Thyroid gland (tissue), 4 donors: ENCODE results near the gene DSTN.

Experiments
- CTCF ChIP-seq, 6 experiments: fragments of 200-600 bp in 3 of 6; fragments of 450-650 bp in 3 of 6; sonication (generic) in 3 of 6; IDR thresholded peaks; one replicate each; pipeline ENCODE4 v1.5.1; 2016 to 2019; ENCODE audit warnings: antibody characterized with exemption in 6 of 6, mild to moderate bottlenecking in 2 of 6, inconsistent platforms in 1 of 6, moderate library complexity in 1 of 6
- POLR2A ChIP-seq, 2 donors: fragments of 450-650 bp; IDR thresholded peaks; one replicate each; pipeline ENCODE4 v1.6.1; 2017; ENCODE audit warnings: antibody characterized with exemption in 2 of 2, mild to moderate bottlenecking in 2 of 2, moderate library complexity in 1 of 2

DNA sequence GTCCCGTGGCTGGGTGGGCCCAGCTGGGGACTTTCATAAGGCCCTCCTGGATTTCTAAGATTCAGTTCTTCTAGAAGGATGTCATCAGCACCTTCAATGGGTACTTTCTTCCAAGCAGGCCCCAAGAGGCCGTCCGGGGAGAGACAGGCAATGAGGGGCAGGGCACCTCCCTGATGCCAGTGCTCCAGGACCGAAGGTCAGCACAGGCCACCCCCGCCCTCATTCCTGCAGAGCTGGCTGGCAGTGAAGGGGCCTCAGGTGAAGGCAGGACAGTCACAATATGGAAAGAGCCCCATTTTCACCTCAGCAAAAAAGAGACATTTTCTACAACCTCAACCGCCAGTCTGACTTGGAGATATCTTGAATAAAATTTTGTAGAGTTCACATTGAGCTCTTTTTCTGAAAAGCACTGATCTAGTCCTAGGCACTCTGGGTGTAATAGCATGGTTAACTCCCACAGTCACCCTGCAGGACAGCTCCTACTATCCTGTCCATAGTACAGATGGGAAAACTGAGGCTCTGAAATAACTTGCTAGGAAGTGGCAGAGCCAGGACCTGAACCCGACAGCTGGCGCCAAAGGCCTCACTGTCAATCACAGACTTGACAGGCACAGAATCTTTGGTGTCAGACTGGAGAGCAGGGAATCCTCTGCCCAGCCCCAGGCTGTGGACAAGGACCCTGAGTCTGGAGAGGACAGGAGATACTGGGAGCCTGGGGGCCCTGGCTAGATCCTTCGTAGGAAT, 61.9 kb downstream of the DSTN start:
- TF ChIP-seq POLR2A (IDR thresholded peaks at IDR 0.05) (no peak), CTCF (IDR thresholded peaks at IDR 0.05) (no peak)
